HG02970 (cell line): Measurements from ENCODE around the gene KLHL2.
"Not testable (repeated sequence)": the region's sequence is repeated elsewhere in the genome, so short reads cannot be mapped to it uniquely, and the experiment has no call there.

Experiments
- ATAC-seq: cut with Tn5 transposase; IDR thresholded peaks from one replicate; pipeline ENCODE4 v1.9.1; 2021; ENCODE audit warnings: mild to moderate bottlenecking, moderate library complexity, moderate number of reproducible peaks; ENCODE audit not compliant: unreplicated experiment, low FRiP score

KLHL2 gene

DNA sequence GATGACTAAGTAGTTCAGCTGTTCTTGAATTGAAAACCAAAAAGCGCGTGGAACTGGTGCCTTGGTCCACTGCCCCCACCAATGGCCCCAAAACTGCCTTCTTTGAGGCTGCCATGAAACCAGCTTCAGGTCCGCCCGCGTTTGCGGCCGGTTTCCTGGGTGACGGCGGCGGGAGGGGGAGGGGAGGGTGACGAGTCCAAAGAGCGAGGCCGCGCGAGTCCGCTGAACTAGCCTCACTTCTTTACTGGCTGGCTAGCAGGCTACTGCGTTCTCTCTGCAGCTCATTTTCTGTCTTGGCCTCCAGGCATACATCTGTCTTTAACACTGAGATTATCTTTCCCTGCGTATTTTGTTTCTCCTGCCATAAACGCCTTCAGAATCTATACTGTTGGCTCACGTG lies 72.2 kb downstream of the KLHL2 start:
- not testable (repeated sequence) for ATAC-seq

DNA sequence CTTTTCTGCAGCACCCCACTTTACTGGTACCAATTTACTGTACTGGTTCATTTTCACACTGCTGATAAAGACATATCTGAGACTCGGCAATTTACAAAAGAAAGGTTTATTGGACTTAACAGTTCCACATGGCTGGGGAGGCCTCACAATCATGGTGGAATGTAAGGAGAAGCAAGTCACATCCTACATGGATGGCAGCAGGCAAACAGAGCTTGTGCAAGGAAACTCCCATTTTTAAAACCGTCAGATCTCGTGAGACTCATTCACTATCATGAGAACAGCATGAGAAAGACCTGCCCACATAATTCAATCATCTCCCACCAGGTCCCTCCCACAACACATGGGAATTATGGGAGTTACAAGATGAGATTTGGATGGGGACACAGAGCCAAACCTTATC lies 77.3 kb downstream of the KLHL2 start:
- not testable (repeated sequence) for ATAC-seq

DNA sequence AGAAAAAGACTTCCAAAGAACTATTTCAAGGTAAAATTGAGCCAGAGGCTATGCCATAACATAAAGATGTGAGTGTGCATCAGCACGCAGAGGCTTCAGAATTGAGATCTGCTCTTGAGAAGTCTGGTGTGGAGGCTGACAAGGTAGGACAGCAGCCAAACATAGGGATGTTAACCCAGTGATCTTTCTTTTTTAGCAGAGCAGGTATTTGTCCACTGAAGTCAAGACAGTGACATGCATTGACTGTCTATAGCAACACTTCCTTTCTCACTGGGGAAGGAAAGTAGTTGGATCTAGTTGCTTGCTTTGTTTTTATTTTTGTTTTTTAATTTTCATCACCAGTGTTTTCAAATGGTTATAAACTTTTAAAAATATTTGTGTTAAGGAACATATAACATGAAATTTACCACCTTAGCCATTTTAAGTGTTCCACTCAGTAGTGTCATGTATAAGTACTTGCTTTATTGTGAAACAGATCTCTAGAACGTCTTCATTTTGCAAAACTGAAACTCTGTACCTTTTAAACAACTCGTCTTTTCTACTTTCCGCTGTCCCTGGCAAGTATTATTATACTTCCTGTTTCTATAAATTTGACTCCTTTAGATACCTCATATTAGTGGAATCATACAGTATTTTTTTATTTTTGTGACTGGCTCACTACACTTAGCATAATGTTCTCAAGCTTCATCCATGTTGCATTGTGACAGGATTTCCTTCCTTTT lies 79.4 kb downstream of the KLHL2 start:
- ATAC-seq: peak; percentile 56

DNA sequence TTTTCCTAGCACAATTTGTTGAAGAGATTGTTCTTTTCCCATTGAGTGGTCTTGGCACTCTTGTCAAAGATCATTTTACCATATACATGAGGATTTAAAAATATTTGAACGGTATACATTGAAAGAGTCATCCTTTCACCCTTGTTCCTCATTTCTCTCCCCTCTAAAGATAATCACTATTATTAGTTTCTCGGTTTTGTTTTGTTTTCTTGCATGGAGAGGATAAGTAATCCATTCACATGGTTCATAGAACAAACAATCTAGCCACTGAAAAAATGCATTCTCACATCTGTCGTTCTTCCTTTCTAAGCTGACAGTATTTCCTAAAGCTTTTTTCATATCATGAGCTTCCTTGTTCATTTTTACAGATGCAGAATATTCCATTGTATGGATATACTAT lies 80.9 kb downstream of the KLHL2 start:
- ATAC-seq: peak; percentile 54

DNA sequence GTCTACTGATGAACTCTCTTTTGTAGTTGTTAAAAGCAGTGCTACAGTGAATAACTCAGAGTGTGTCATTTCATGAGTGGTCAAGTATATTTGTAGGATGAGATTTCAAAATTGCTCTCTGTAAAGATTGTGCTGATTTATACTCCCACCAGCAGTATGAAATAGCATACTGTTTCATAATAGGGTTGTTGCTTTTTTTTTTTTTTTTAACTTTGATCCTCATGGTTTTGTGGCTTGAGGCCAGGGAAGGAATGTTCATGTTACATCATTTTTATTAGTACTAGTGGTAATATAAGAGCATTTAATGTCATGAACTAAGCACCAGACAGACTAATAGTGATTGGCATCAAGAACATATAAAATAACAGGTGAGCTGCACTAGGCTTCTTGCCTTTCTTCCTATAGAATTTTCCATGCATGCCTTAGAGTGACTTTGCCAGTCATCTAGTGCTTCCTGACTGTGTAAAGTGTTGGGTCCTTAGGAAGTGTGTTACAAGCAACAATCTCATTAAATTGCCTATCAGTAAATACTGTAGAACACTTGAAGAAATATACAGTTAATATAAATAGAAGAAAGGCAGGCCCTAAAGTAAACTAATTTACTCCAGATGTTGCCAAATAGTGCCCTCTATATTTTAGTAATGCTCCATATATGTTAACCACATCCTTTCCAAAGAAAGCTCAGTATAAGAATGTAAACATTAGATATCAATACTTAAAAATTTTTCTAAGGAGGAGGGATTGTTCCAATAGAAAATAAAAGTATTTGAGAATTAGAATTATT lies 81.5 kb downstream of the KLHL2 start:
- no peak for ATAC-seq

DNA sequence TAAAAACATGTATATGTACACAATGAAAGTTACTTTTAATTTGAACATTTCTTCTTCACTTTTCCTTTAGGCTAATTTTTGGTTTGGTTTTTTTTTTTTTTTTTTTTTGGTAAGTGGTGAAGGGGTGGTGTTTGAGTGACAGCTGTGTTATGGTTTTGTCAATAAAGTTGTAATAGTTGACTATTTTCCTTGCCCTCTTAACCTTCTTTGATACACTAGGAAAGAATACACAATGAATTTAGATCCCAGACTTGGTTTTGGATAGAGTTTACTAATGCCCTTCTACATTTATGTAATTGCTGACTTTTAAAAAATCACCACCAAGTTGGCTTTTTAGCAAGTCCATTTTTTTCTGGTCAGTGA lies 82.0 kb downstream of the KLHL2 start:
- no peak for ATAC-seq

DNA sequence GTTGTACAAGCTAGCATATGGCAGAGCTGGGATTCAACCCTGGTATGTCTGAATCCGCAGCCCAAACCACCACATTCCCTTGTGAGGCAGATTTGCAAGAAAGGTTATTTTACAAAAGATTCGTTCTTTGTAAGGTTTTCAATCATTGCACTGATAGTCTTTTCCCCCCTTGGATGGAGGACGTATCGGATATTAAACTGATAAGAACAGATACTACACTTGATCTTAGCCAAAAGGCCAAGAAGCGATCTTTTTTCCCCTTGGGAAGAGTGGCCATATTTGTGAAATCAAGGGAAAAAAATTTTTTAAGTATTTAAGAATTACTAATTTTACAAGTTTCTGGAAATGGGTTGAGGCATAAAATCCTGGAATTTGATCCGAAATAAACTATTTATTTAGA lies 85.7 kb downstream of the KLHL2 start:
- ATAC-seq: no peak

DNA sequence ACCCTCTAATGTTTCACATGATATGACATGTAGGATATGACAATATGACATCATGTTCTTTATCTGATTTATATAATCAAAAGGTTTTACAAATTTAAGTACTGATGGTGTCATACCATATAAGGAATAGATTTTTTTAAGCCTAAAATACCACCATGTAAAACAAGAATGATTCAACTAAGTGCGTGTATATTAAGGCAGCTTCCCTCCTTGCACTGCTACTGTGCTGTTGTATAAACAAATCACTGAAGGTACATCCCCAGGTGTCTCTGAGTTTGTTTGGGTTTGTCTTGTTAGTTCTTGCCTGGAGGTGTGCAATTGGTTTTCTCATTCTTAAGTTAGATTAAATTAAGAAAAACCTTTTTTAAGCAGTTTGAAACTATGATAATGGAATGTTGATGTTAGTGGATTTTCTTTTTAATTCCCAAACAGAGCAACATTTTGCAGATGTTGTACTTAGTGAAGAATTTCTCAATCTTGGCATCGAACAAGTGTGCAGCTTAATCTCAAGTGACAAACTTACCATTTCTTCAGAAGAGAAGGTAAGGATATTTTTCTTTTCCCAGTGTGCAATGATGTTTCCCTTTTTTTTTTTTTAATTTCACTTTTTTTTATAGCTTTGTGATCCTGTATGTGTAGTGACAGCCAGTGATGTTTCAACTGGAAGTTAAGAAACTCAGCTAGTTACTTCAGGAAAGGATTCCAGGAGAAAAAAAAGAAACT lies 86.7 kb downstream of the KLHL2 start:
- no peak for ATAC-seq

DNA sequence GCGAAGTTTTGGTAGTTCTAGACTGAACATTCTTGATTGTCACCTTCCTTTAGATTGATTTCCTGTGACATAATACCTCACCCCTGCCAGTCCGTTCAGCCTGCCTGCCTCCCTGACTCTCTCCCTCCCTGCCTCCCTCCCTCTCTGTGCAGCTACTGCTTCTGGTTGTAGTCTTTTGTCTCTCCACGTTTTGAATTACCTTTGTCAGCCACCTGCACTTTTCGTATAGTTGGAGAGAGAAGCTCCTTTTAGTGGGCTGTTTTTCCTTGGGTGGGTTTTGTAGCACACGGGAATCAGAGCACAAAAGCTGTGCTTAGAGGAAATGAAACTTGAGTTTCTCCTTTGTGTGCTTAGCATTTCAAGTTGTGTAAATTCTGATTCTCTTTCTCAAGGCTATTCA lies 87.5 kb downstream of the KLHL2 start:
- peak; percentile 88 for ATAC-seq

DNA sequence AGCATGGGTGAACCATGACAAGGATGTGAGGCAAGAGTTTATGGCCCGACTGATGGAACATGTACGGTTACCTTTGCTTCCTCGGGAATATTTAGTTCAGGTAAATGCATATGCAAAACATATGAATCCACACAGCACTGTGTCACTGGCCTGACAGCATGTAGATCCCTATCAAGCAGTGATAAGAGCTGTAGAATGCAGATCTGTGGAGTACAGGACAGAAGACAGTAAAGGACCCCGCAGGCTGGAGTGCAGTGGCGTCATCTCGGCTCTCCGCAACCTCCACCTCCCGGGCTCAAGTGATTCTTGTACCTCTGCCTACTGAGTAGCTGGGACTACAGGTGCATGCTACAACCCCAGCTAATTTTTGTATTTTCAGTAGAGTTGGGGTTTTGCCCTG lies 90.3 kb downstream of the KLHL2 start:
- ATAC-seq: no peak

DNA sequence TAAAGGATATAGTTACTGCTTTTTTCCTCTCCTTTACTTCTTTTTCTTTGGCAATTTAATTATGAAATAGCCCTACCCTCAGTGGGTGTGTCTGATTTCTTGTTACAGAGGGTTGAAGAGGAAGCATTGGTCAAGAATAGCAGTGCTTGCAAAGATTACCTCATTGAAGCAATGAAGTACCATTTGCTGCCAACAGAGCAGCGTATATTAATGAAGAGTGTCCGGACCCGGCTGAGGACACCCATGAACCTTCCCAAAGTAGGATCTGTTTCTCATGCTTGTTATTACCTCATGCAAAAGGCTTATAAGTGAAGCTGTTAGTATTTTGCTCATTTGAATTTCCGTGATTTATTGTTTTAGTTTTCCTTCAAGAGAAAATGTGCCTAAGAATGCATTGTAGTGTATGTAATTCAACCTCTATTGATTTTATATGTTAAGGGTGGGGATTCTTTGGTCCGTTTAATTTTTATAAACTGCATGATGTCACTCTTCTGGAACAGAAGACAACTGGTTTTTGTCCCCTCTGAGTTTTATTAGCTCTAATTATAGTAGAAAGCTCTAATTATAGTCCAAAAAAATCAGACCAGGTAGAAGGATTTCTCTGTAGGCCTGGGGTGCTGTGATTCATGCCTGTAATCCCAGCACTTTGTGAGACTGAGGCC lies 92.2 kb downstream of the KLHL2 start:
- no peak for ATAC-seq

DNA sequence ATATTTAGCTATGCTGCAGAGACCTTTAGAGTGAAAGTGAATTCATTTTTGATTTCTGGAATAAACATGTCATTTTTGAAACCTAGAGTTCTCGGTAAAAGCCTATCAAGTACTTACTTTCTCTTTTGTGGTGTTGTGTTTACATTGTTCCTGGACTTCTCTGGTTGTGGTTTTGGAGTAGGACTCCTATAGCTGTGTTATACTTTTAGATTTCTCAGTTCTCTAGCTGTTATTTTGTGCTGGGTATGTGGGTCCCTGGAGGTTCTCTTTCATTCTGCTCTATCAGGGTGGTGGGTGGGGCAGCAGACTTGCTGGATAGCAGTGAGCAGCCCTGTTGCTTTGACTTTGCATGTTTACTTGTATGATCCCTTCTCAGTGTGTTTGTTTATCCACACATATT lies 94.5 kb downstream of the KLHL2 start:
- no peak for ATAC-seq

DNA sequence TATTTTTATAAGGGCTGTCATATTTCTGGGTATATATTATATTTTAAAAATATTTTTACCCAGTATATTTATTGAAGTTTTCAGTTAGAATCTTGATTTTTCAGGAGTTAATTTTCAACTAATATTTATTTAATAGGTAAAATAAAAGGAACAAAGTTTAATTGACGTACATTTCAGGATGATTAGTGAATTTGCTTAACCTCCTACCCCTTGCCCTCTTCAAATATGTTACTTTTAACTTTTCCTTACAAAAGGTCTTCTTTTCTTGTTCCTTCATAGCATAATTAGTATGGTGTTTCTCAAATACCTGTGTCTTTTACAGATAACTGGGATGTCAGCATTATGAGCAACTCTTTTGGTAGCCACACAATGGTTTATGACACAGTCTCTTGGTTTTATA lies 95.3 kb downstream of the KLHL2 start:
- no peak for ATAC-seq

DNA sequence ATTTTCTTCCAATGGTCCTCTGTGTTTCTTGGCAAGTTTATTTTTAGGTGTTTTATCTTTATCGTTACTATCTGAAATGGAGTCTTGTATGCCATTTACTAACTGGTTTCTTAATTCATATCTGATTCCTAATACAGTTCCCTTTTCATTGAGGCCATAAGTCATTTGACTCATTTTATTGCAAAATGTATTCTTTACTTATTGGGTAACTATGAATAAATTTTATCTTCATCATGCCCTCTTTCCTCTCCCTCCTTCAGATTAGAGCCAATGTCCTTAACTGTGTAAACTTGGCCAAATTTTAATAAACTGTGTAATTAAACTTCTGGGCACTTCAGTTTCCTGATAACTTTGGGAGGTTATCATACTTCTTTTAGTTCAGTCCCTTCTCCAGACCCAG lies 100.8 kb downstream of the KLHL2 start:
- no peak for ATAC-seq

DNA sequence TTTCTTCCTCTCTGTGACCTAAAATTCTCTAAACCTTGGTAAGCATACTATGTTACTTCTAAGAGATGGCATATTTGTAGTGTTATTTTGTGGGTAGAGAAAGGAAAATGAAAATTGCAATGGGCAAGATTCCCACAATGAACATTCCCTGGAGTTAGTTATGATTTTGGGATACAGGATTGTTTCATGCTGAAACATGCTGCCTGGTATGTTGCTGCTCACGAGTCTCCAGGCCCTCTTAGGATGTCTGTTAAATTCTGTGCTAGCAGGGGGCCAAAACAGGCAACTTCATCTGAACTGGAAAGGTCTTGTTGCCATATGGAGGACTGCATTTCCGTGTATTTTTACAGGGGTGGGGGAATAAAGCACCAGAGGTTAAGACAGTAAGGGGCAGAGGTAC lies 101.2 kb downstream of the KLHL2 start:
- ATAC-seq: no peak

DNA sequence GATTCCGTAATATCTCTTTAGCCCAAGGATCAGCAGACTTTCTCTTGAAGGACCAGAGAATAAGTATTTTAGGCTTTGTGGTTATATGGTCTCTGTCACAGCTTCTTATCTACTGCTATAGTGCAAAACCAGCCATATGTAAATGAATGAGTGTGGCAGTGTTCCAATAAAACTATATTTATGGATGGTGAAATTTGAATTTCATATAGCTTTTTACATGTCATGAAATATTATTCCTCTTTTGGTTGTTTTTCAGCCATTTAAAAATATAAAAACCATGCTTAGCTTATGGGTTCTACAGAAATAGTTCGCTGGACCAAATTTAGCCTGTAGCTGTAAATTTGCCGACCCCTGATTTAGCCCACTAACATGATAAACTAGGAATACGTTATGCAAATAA lies 102.1 kb downstream of the KLHL2 start:
- no peak for ATAC-seq

DNA sequence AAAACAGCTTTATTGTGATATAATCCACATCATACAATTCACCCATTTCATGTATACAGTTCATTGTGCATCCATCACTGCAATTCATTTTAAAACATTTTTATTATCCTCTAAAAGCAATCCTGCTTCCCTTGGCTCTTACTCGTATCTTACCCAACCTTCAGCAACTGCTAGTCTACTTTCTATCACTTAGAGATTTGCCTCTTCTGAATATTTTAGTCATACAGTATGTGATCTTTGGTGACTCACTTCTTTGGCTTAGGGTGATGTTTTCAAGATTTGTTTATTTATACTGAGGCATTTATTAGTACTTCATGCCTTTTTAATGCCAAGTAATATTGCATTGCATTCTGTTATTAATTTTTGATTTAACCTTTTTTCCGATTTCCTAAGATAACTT lies 105.1 kb downstream of the KLHL2 start:
- no peak for ATAC-seq

DNA sequence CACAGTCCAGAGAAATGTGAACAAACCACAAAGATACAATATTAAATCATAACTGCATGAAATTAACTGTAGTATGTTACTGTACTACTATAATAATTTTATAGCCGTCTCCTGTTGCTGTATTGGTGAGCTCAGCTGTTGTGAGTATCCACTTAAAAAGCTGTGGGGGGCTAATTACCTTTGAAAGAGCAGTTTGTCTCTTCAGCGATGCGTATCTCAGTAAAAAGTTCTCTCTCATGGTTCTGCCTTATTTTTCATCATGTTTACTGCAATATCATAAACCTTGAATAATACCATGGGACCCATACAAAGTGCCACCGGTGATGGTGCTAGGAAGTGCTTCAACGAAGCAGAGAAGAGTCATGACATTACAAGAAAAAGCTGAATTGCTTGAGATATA lies 111.7 kb downstream of the KLHL2 start:
- ATAC-seq: no peak

DNA sequence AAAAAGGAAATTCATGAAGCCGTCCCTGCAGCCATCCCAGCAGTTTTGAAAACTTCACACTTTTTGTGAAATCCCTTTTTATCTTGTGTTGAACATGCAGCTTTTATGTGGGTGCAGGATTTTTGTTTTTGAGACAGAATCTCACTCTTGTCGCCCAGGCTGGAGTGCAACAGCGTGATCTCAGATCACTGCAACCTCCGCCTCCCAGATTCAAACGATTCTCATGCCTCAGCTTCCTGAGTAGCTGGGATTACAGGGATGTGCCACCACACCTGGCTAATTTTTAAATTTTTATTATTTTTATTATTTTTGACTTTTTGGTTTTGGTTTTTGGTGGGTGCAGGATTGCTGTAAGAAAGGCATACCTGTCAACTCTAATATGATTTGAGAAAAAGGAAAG lies 112.1 kb downstream of the KLHL2 start:
- no peak for ATAC-seq

DNA sequence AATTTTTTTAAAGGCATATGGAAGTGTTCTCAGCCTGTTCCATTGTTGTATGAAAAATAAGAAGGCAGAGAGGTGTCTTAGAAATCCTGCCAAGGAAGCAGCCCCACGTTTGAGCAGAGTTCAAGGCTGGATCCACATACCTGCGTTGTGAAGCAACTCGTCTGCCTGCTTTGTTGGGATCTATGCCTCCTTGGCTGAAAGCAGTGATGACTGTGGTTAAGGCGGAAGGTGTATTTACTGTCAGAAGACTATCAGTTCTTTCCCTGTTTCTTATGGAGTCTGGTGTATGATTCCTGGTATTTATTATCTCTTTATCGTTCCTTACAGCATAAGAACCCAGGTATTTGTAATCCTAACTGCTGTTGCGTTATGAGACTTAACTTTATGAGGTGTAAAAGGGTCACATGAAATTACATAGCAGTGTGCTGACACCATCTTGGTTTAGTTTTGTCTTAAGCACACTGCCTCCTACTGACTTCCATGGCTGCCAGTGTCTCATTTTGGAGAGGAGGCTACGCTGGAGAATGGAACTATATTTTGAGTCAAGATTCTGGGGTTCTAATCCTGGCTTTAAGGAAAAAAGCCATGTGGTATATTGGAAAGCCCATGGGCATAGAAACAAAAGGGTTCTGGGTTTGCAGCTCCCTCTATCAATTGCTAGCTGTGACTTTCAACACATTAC lies 117.0 kb downstream of the KLHL2 start:
- no peak for ATAC-seq

DNA sequence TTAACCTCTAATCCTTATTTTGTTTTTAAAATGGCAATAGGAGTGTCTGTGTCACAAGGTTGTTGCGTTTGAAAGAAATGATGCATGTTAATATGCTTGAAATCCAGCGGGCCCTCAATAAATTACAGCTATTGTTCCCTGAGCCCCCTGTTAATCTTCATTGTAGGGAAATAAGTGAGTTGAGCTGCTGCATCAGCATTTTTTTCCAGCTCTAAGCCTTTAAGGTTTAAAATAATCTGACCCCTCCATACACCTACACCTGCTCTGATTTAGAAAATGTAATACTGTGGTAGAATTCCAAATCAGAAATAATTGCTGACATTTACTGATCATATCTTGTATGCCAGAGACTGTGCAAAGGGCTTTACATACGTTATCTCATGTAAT lies 117.5 kb downstream of the KLHL2 start:
- no peak for ATAC-seq
